Activated CD4-positive, CD25-positive, alpha-beta regulatory T cell (primary cell): ENCODE data around the gene PTPRE.
"Not testable (repeated sequence)": the region's sequence is repeated elsewhere in the genome, so short reads cannot be mapped to it uniquely, and the experiment has no call there.

Experiments used
- DNase-seq, 4 experiments: peaks; one replicate each; lab custom pipeline; 2025; lab: John Stamatoyannopoulos, UW

Gene PTPRE

GRCh38 chr10:128072941-128073645, 166.2 kb downstream of the PTPRE start:
- DNase-seq: no peak

- no peak for DNase-seq
These were observed 167.0 kb downstream of the PTPRE start for GRCh38 chr10:128073890-128074289.

GRCh38 chr10:128074589-128074988, 167.7 kb downstream of the PTPRE start:
- no peak for DNase-seq

GRCh38 chr10:128077155-128077875, 170.4 kb downstream of the PTPRE start:
- no peak for DNase-seq

- DNase-seq: peak in 3 of 4 experiments; percentile 7 to 34 (median 18)
These were observed 171.4 kb downstream of the PTPRE start for GRCh38 chr10:128078136-128078969.

GRCh38 chr10:128080231-128080630, 173.3 kb downstream of the PTPRE start:
- no peak for DNase-seq

- no peak for DNase-seq
These were observed 173.7 kb downstream of the PTPRE start for GRCh38 chr10:128080641-128081040.

GRCh38 chr10:128081222-128081621, 174.3 kb downstream of the PTPRE start:
- no peak for DNase-seq

GRCh38 chr10:128081720-128082119, 174.8 kb downstream of the PTPRE start:
- DNase-seq: no peak

GRCh38 chr10:128083191-128083895, 176.4 kb downstream of the PTPRE start:
- DNase-seq: no peak

GRCh38 chr10:128084364-128084763, 177.5 kb downstream of the PTPRE start:
- no peak for DNase-seq

- no peak for DNase-seq
These were observed 178.1 kb downstream of the PTPRE start for GRCh38 chr10:128084991-128085390.

- no peak for DNase-seq
These were observed 179.3 kb downstream of the PTPRE start for GRCh38 chr10:128086003-128086863.

GRCh38 chr10:128087146-128087883, 180.4 kb downstream of the PTPRE start:
- no peak for DNase-seq

GRCh38 chr10:128087884-128088709, 181.2 kb downstream of the PTPRE start:
- no peak for DNase-seq

- no peak for DNase-seq
These were observed 184.8 kb downstream of the PTPRE start for GRCh38 chr10:128091636-128092210.

- DNase-seq: no peak
These were observed 185.6 kb downstream of the PTPRE start for GRCh38 chr10:128092454-128092853.

- DNase-seq: not testable (repeated sequence)
These were observed 187.7 kb downstream of the PTPRE start for GRCh38 chr10:128094596-128094995.
